WTC11 (cell line): ENCODE data around the gene PCDH12. TPM values are rescaled to one million over a fixed set of nuclear protein-coding genes. Genes with fewer than 3 reads are reported as not detected.

Source experiments
- ATAC-seq: fragments of 200-7000 bp; cut with Tn5 transposase; 2 replicates; pipeline ENCODE4 v1.10.0; 2021; ENCODE audit warnings: mild to moderate bottlenecking, moderate library complexity
- CTCF ChIA-PET: fragments of 300-600 bp; sonication (Branson Sonifier 250); formaldehyde crosslinking; loops from one replicate; lab custom pipeline; 2021; ENCODE audit warnings: antibody characterized with exemption; lab: Charles Lee
- POLR2A ChIA-PET: fragments of 350-600 bp; sonication (Branson Sonifier 250); formaldehyde crosslinking; loops from one replicate; lab custom pipeline; 2021; ENCODE audit warnings: antibody characterized with exemption; lab: Charles Lee
- DNase-seq: peaks from one replicate; pipeline ENCODE4 v3.0.0; 2021; ENCODE audit warnings: low spot score
- H3K27ac Mint-ChIP-seq: 2 replicates; pipeline ENCODE4 v1.8.0; 2021; ENCODE audit warnings: mixed read lengths
- H3K27me3 Mint-ChIP-seq: 2 replicates; pipeline ENCODE4 v1.8.0; 2021; ENCODE audit warnings: low read depth, mild to moderate bottlenecking, moderate library complexity, mixed read lengths
- H3K36me3 Mint-ChIP-seq: 2 replicates; pipeline ENCODE4 v1.8.0; 2021; ENCODE audit warnings: mixed read lengths
- H3K4me1 Mint-ChIP-seq: 2 replicates; pipeline ENCODE4 v1.8.0; 2022; ENCODE audit warnings: mixed read lengths
- H3K4me3 Mint-ChIP-seq: 2 replicates; pipeline ENCODE4 v1.8.0; 2021; ENCODE audit warnings: mild to moderate bottlenecking, moderate library complexity, mixed read lengths
- H3K9me3 Mint-ChIP-seq: 2 replicates; pipeline ENCODE4 v1.8.0; 2021; ENCODE audit warnings: mixed read lengths
- ATF3 ChIP-seq: sonication (generic); formaldehyde crosslinking; conservative IDR thresholded peaks from 2 replicates; pipeline ENCODE4 v1.8.1; 2022; ENCODE audit warnings: mild to moderate bottlenecking, missing genetic modification reagents
- CDX4 ChIP-seq: fragments of 250-450 bp; sonication (Bioruptor Pico); IDR thresholded peaks from 2 replicates; pipeline ENCODE4 v1.9.0; 2021; ENCODE audit warnings: moderate library complexity, mild to moderate bottlenecking, inconsistent platforms, borderline replicate concordance
- CREM ChIP-seq: sonication (generic); formaldehyde crosslinking; IDR thresholded peaks from 2 replicates; pipeline ENCODE4 v1.8.1; 2022; ENCODE audit warnings: mild to moderate bottlenecking, missing genetic modification reagents, moderate library complexity
- CTCF ChIP-seq: fragments of 200-600 bp; IDR thresholded peaks from 2 replicates; pipeline ENCODE4 v1.8.0; 2022; ENCODE audit warnings: antibody characterized with exemption
- E2F4 ChIP-seq: sonication (generic); formaldehyde crosslinking; IDR thresholded peaks from 2 replicates; pipeline ENCODE4 v1.8.1; 2022; ENCODE audit warnings: low read depth, mild to moderate bottlenecking, moderate library complexity, missing genetic modification reagents, borderline replicate concordance
- FOXP4 ChIP-seq: sonication (generic); formaldehyde crosslinking; IDR thresholded peaks from 2 replicates; pipeline ENCODE4 v1.8.0; 2022; ENCODE audit warnings: mild to moderate bottlenecking, missing genetic modification reagents
- HMGA2 ChIP-seq: fragments of 250-450 bp; sonication (Bioruptor Pico); IDR thresholded peaks from 2 replicates; pipeline ENCODE4 v1.4.0; 2021; ENCODE audit warnings: mild to moderate bottlenecking, moderate library complexity
- HMGXB4 ChIP-seq: sonication (generic); formaldehyde crosslinking; IDR thresholded peaks from 2 replicates; pipeline ENCODE4 v1.8.1; 2023; ENCODE audit warnings: mild to moderate bottlenecking, moderate library complexity, missing genetic modification reagents
- MAX ChIP-seq: sonication (generic); formaldehyde crosslinking; IDR thresholded peaks from 2 replicates; pipeline ENCODE4 v1.8.0; 2022; ENCODE audit warnings: mild to moderate bottlenecking, missing genetic modification reagents
- OVOL2 ChIP-seq: fragments of 250-450 bp; sonication (Bioruptor Pico); IDR thresholded peaks from 2 replicates; pipeline ENCODE4 v1.9.0; 2021; ENCODE audit warnings: mild to moderate bottlenecking, borderline replicate concordance
- PREB ChIP-seq: sonication (generic); formaldehyde crosslinking; IDR thresholded peaks from 2 replicates; pipeline ENCODE4 v1.8.1; 2022; ENCODE audit warnings: mild to moderate bottlenecking, missing genetic modification reagents, moderate library complexity, borderline replicate concordance
- TCF7 ChIP-seq: sonication (generic); formaldehyde crosslinking; IDR thresholded peaks from 2 replicates; pipeline ENCODE4 v1.8.0; 2022; ENCODE audit warnings: mild to moderate bottlenecking, low read depth, missing genetic modification reagents, moderate library complexity
- TEAD1 ChIP-seq: sonication (generic); formaldehyde crosslinking; IDR thresholded peaks from 2 replicates; pipeline ENCODE4 v1.8.0; 2022; ENCODE audit warnings: mild to moderate bottlenecking, missing genetic modification reagents
- USF1 ChIP-seq: sonication (generic); formaldehyde crosslinking; IDR thresholded peaks from 2 replicates; pipeline ENCODE4 v1.8.0; 2022; ENCODE audit warnings: mild to moderate bottlenecking, missing genetic modification reagents
- ZBTB43 ChIP-seq: sonication (generic); formaldehyde crosslinking; IDR thresholded peaks from 2 replicates; pipeline ENCODE4 v1.8.1; 2023; ENCODE audit warnings: mild to moderate bottlenecking, missing genetic modification reagents
- ZMAT4 ChIP-seq: fragments of 250-450 bp; sonication (Bioruptor Pico); IDR thresholded peaks from 2 replicates; pipeline ENCODE4 v1.9.0; 2021; ENCODE audit warnings: mild to moderate bottlenecking
- ZNF219 ChIP-seq: sonication (generic); formaldehyde crosslinking; IDR thresholded peaks from 2 replicates; pipeline ENCODE4 v1.8.0; 2023; ENCODE audit warnings: missing genetic modification reagents, mild to moderate bottlenecking, borderline replicate concordance
- ZNF396 ChIP-seq: fragments of 250-450 bp; sonication (Bioruptor Pico); IDR thresholded peaks from 2 replicates; pipeline ENCODE4 v1.8.0; 2021; ENCODE audit warnings: mild to moderate bottlenecking, moderate library complexity, borderline replicate concordance
- ZNF423 ChIP-seq: fragments of 250-450 bp; sonication (Bioruptor Pico); IDR thresholded peaks from 2 replicates; pipeline ENCODE4 v2.1.2; 2022; ENCODE audit warnings: mild to moderate bottlenecking, moderate library complexity
- total RNA-seq: library from RNA; stranded (reverse); gene quantifications from 3 replicates; pipeline ENCODE4 v1.2.3, GENCODE V29; 2021

Gene PCDH12
- total RNA-seq, 1 experiment from 2014 or later: 0.33 TPM

GRCh38 chr5:141920771-141921170, 37.2 kb downstream of the PCDH12 start (continued):
- TF ChIP-seq TEAD1: no peak
- no peak for TF ChIP-seq PREB (CRISPR knock-in tag)

- H3K4me3 Mint-ChIP-seq: no peak overlapping the region
- peak overlapping the region; percentile 34; the same call in 1 of the 2 replicates for H3K27ac Mint-ChIP-seq
- H3K36me3 Mint-ChIP-seq: peaks cover 5% of the 10 kb centered on the region
- H3K27me3 Mint-ChIP-seq: peaks cover 11% of the 10 kb centered on the region
- peaks cover 31% of the 10 kb centered on the region for H3K4me1 Mint-ChIP-seq
- POLR2A ChIA-PET: no interaction called here
- TF ChIP-seq OVOL2 (CRISPR knock-in tag) (no peak), HMGXB4 (CRISPR knock-in tag) (no peak), USF1 (CRISPR knock-in tag) (no peak), CDX4 (CRISPR knock-in tag) (no peak), ZMAT4 (no peak), HMGA2 (CRISPR knock-in tag) (no peak), CTCF (no peak), PREB (CRISPR knock-in tag) (no peak), TEAD1 (no peak), ZNF396 (CRISPR knock-in tag) (no peak), CREM (CRISPR knock-in tag) (no peak), E2F4 (CRISPR knock-in tag) (no peak), MAX (no peak), ZNF423 (CRISPR knock-in tag) (no peak), ZBTB43 (CRISPR knock-in tag) (no peak), ATF3 (no peak), TCF7 (no peak), FOXP4 (CRISPR knock-in tag) (no peak), ZNF219 (CRISPR knock-in tag) (no peak)
- CTCF ChIA-PET: interaction anchor here (2.1 to 7.8 kb wide), 2 partner anchors 39 to 41 kb away, joined by 5 to 74 read pairs; partner anchors contain the start of gene PCDH1
- no peak for ATAC-seq
- H3K9me3 Mint-ChIP-seq: no peaks in the 10 kb centered on the region
- no peak for DNase-seq
Measured at GRCh38 chr5:141919218-141920119, 38.5 kb downstream of the PCDH12 start.
